ENCODE data around the gene KIF12.
"Not testable (repeated sequence)": the region's sequence is repeated elsewhere in the genome, so short reads cannot be mapped to it uniquely, and the experiment has no call there.

The KIF12 gene

DNA sequence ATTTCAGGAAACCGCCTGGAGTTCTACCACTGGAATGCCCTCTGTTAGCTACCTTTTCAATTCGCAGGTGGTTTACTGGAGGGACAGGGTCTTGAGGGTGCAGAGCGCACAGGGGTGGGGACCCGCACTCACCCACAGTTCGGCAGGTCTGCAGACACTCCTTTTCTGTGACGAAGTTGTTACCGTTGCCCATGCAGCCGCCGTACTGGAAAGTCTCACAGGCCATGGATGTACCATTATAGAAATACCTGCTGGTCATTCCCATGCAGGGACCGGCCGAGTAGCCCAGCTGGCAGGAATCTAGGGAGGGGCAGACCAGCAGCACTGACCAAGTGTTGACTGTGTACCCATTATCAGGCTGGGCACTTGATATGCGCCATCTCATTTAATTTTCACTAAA, 37.8 kb downstream of the KIF12 start:
- DNase-seq = no peak

DNA sequence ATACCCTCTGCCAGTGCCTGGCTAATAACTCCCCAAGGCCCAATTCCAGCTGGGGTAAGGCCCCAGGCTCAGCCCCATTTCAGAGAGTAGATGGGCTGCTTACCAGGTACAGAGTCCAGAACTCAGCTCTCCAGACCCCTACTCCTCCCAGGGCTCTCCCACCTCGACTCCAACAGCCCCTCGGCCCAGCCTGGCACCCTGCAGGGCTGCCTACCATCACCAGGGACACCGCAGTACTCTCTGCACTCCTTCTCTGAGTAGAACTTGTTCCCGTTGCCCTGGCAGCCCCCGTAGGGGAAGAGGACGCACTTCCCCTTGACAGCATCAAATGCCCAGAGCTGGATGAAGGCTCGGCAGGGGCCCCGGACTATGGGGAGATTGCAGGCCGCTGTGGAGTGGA, 38.4 kb downstream of the KIF12 start:
- DNase-seq = no peak

DNA sequence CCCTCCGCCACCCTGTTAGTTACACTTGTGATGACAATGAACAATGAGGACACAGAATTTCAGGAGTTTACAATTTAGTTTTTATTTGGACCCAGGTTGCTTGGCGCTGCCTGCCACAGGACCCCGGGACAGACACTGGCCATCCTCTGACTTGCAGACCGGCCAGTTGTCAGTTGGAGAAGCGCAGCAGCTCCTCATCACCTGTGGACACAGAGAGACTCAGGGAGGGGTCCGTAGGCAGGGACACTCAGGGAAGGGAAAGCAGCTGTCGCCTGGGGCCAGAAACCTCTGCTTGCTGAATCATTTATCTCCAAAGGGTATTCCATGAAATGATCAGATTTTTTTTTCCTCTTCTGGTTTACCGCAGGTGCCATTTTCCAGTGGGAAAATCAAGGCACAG, 39.0 kb downstream of the KIF12 start:
- no peak for DNase-seq

- DNase-seq = no peak
Observed at GRCh38 chr9:114059047-114059803, 39.9 kb downstream of the KIF12 start.

- DNase-seq = no peak
Observed at GRCh38 chr9:114058688-114059046, 40.4 kb downstream of the KIF12 start.

DNA sequence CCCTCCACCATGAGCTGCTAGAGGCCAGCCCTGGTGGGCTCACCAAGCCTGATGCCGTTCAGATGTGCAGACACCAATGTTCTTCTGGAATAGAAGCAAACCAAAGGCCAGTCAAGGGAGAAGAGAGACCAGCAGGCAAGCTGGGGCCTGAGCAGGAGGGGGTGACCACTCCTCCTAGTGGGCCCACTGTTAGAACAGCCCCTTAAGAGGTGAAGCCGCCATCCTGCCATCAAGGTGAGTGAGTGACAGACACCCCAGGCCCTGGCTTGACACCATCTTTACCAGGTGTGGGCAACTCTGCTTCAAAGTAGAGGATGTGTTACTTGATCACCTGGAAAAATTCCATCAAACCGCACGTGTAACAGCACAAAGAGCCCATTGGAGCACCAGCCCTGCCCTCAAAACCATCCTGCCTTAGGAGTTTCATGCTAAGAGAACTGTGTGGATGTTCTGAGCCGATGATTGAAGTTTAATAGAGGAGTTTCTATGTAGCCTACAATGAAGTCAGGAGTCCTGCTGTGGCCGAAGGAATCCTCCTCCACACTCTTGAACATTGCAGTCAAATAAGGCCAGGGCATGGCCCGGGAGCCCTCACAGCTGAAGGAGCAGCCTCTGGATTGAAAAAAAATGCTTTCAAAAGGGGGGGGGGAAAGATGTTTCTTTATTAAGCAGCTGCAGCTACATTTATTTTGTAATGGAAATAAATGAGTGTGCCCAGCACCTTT, 41.8 kb downstream of the KIF12 start:
- no peak for DNase-seq

GRCh38 chr9:114056527-114056926, 42.6 kb downstream of the KIF12 start:
- DNase-seq = no peak

GRCh38 chr9:114055894-114056293, 43.2 kb downstream of the KIF12 start:
- DNase-seq = no peak

- DNase-seq = no peak
Observed at GRCh38 chr9:114055061-114055460, 44.0 kb downstream of the KIF12 start.

- DNase-seq = no peak
Observed at GRCh38 chr9:114054191-114054690, 44.9 kb downstream of the KIF12 start.

GRCh38 chr9:114053246-114054005, 45.7 kb downstream of the KIF12 start:
- no peak for DNase-seq

- no peak for DNase-seq
Observed at GRCh38 chr9:114051706-114052105, 47.4 kb downstream of the KIF12 start.

- DNase-seq = no peak
Observed at GRCh38 chr9:114051281-114051680, 47.8 kb downstream of the KIF12 start.

DNA sequence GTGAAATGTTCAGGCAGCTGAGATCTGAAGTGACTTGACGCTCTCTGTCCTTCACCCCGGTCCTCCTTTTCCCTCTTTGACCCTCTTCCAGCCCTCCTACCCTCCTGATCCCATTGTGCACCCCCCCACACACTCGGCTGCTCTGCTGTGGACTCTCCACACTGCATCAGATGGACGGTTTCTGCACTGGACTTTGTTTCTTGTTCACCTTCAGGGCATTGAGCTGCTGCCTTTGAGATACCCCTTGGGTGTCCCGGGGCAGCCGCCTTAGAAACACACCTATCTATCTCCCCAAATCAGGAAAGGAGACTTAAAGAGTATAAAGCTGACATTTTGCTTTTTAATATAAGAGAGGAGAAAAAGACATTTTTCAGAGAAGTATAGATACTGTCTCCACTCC, 48.4 kb downstream of the KIF12 start:
- no peak for DNase-seq

DNA sequence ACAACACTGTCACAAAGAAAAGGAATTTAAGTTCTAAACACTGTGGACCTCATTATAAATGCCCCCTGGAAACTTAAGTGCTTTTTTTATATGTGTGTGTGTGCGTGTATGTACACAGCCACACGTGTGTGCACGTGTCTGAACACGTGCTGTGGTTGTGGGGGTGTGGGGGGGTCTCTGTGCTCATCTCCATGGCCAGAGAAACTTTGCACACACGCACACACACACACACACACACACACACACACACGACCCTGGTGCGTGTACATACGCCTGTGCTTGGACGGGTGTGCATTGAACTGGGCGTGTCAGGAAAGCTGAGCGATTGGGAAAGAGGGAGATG, 48.9 kb downstream of the KIF12 start:
- DNase-seq = no peak

DNA sequence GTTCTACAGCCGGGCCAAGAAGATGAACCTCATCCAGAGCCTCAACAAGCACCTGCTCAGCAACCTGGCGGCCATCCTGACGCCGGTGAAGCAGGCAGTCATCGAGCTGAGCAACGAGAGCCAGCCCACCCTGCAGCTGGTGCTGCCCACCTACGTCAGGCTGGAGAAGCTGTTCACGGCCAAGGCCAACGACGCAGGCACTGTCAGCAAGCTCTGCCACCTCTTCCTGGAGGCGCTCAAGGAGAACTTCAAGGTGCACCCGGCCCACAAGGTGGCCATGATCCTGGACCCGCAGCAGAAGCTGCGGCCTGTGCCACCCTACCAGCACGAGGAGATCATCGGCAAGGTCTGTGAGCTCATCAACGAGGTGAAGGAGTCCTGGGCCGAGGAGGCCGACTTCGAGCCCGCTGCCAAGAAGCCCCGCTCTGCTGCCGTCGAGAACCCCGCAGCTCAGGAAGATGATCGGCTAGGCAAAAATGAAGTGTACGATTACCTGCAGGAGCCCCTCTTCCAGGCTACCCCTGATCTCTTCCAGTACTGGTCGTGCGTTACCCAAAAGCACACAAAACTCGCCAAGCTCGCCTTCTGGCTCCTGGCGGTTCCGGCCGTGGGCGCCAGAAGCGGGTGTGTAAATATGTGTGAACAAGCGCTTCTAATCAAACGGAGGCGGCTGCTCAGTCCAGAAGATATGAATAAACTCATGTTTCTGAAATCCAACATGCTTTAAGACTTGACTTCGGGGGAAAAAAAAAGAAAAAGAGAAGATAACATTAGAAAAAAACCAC, 49.5 kb downstream of the KIF12 start:
- no peak for DNase-seq

DNA sequence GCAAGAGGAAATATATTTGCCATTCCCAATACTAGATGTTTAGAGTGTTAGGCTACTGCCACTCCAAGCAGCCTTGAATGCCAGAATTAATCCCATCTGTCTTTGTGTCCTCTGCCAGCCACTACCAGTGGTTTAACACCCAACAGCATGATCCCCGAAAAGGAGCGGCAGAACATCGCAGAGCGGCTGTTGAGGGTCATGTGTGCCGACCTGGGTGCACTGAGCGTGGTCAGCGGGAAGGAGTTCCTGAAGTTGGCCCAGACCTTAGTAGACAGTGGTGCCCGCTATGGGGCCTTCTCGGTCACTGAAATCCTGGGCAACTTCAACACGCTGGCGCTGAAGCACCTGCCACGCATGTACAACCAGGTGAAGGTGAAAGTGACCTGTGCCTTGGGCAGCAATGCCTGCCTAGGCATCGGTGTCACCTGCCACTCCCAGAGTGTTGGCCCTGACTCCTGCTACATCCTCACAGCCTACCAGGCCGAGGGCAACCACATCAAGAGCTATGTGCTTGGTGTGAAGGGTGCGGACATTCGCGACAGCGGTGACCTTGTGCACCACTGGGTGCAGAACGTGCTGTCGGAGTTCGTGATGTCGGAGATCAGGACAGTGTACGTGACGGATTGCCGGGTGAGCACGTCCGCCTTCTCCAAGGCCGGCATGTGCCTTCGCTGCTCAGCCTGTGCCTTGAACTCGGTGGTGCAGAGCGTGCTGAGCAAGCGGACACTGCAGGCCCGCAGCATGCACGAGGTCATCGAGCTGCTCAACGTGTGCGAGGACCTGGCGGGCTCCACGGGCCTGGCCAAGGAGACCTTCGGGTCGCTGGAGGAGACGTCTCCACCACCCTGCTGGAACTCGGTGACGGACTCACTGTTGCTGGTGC, 50.3 kb downstream of the KIF12 start:
- DNase-seq = no peak

DNA sequence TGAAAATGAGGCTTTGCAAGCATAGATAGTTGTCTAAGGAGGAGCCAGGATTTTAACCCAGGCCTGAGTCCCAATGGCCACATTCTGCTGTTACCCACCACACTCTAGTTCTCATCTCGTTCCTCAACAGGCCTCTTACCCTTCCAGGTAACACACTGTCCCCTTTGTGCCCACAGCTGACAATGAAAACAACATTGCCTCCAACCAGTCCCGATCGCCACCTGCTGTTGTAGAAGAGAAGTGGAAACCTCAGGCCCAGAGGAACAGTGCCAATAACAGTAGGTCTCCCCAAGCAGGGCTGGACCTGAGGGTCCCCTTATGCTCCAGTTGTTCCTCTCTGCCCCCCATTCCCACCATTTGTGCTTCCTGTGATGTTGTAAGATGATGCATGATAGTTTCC, 51.4 kb downstream of the KIF12 start:
- no peak for DNase-seq

DNA sequence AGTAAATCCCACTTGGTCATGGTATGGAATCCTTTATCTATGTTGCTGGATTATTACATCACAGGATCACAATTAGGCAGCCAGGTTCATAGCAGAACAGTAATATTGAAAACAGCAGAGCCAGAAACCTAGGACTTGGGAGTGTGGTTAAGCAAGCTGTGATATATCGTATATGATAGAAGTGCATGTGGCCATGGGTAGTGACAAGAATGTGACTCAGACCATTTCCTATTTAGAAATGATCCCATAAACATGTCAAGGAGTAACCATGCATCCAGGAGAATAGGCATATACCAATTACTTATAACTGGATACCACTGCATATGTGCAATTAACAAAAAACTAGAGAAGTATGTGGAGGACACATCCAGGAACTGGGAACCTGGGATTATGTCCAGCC, 52.2 kb downstream of the KIF12 start:
- no peak for DNase-seq

GRCh38 chr9:114046237-114046755, 52.8 kb downstream of the KIF12 start:
- DNase-seq = no peak

GRCh38 chr9:114043660-114044059, 55.4 kb downstream of the KIF12 start:
- not testable (repeated sequence) for DNase-seq

Measured in stimulated activated CD4-positive, alpha-beta T cell treated with anti-CD3 and anti-CD28 coated beads, Interleukin-4, amount 100 ng/mL, for 4 hours (primary cell).